Uterus (tissue), 4 donors: ENCODE results near the gene RND2. TPM values are rescaled to one million over a fixed set of nuclear protein-coding genes. Genes with fewer than 3 reads are reported as not detected.

Experiments used
- DNase-seq, 2 donors: peaks; one replicate each; pipeline ENCODE4 v3.0.0-alpha.2; 2019 to 2020
- H3K27ac ChIP-seq, 2 donors: fragments of 200-600 bp; sonication (generic); 1 replicate in 1 of 2; 2 replicates in 1 of 2; pipeline ENCODE4 v1.5.1; 2016 to 2018
- H3K27me3 ChIP-seq, 2 donors: fragments of 200-600 bp; sonication (generic); one replicate each; pipeline ENCODE4 v1.5.1; 2018 to 2019; ENCODE audit warnings: control low read depth in 1 of 2
- H3K36me3 ChIP-seq, 2 donors: fragments of 200-600 bp; sonication (generic); one replicate each; pipeline ENCODE4 v1.5.1; 2019; ENCODE audit warnings: control low read depth in 1 of 2
- H3K4me1 ChIP-seq, 2 donors: fragments of 200-600 bp; sonication (generic); one replicate each; pipeline ENCODE4 v1.5.1; 2018 to 2019; ENCODE audit warnings: control low read depth in 1 of 2
- H3K4me3 ChIP-seq, 2 donors: fragments of 200-600 bp; sonication (generic); 1 replicate in 1 of 2; 2 replicates in 1 of 2; pipeline ENCODE4 v1.5.1; 2018 to 2019; ENCODE audit warnings: mild to moderate bottlenecking in 1 of 2
- H3K9me3 ChIP-seq, 2 donors: fragments of 200-600 bp; sonication (generic); one replicate each; pipeline ENCODE4 v1.5.1; 2019; ENCODE audit warnings: control low read depth in 1 of 2
- CTCF ChIP-seq, 4 experiments: fragments of 200-600 bp in 2 of 4; fragments of 450-650 bp in 2 of 4; sonication (generic) in 2 of 4; IDR thresholded peaks; one replicate each; pipeline ENCODE4 v1.5.1; 2016 to 2019; ENCODE audit warnings: antibody characterized with exemption in 4 of 4, mild to moderate bottlenecking in 2 of 4, moderate library complexity in 1 of 4
- POLR2A ChIP-seq, 2 donors: fragments of 450-650 bp; IDR thresholded peaks; one replicate each; pipeline ENCODE4 v1.6.1; 2016; ENCODE audit warnings: antibody characterized with exemption in 2 of 2, mild to moderate bottlenecking in 1 of 2, moderate library complexity in 1 of 2
- intact Hi-C: fragments of 100-400 bp; cut with DNase I; formaldehyde crosslinking; loops from one replicate; pipeline ENCODE4 v1.15.1; 2023; ENCODE audit warnings: low total_unique reads
- total RNA-seq, 4 donors: library from RNA; depleted of rRNA in 3 of 4; stranded (reverse); fragments of >200 nt in 3 of 4; gene quantifications; one replicate each; pipeline versions ENCODE4 v1.1.0 to v1.2.4, GENCODE V29; 2014 to 2023
- donor health status: DM: yes; HTN: yes; CAD: no.

Gene RND2
- total RNA-seq, 4 donors from 2014 or later = 0.88 to 14.0 (median 3.5) TPM

- H3K4me3 ChIP-seq = no peak overlapping the region
- DNase-seq = no peak
- H3K9me3 ChIP-seq = no peaks in the 10 kb centered on the region
- no peaks in the 10 kb centered on the region for H3K4me1 ChIP-seq
- TF ChIP-seq POLR2A (IDR thresholded peaks at IDR 0.05) = no peak
- no peak for TF ChIP-seq CTCF (IDR thresholded peaks at IDR 0.05)
- no peaks in the 10 kb centered on the region for H3K27me3 ChIP-seq
- no peaks in the 10 kb centered on the region for H3K36me3 ChIP-seq
- H3K27ac ChIP-seq = peak overlapping the region in 1 of 2 donors; percentile 13
- intact Hi-C loops = no loop called here
Observed at GRCh38 chr17:43011728-43012472, 13.1 kb upstream of the RND2 start.

- intact Hi-C loops = no loop called here
- no peaks in the 10 kb centered on the region for H3K4me1 ChIP-seq
Observed at GRCh38 chr17:43013296-43013695, 11.7 kb upstream of the RND2 start.

GRCh38 chr17:43014020-43014648 is 10.9 kb upstream of the RND2 start:
- H3K27ac ChIP-seq = peak overlapping the region; percentile 54 to 62
- H3K4me3 ChIP-seq = no peak overlapping the region
- H3K9me3 ChIP-seq = no peaks in the 10 kb centered on the region
- no peak for DNase-seq
- intact Hi-C loops = no loop called here
- H3K27me3 ChIP-seq = no peaks in the 10 kb centered on the region
- TF ChIP-seq CTCF (IDR thresholded peaks at IDR 0.05) (no peak), POLR2A (IDR thresholded peaks at IDR 0.05) (no peak)
- H3K36me3 ChIP-seq = no peaks in the 10 kb centered on the region
- no peaks in the 10 kb centered on the region for H3K4me1 ChIP-seq

More at GRCh38 chr17:43013296-43013695, 11.7 kb upstream of the RND2 start:
- H3K36me3 ChIP-seq = no peaks in the 10 kb centered on the region
- H3K9me3 ChIP-seq = no peaks in the 10 kb centered on the region
- no peaks in the 10 kb centered on the region for H3K27me3 ChIP-seq
- TF ChIP-seq POLR2A (IDR thresholded peaks at IDR 0.05) (no peak), CTCF (IDR thresholded peaks at IDR 0.05) (no peak)
- no peak overlapping the region for H3K27ac ChIP-seq
- no peak for DNase-seq
- H3K4me3 ChIP-seq = no peak overlapping the region

- intact Hi-C loops = no loop called here
- DNase-seq = no peak
- Histone ChIP-seq H3K9me3 (no peaks in the 10 kb centered on the region), H3K27ac (peak overlapping the region; percentile 54 to 62), H3K4me1 (peaks cover 0 to 6% of the 10 kb centered on the region in 2 donors), H3K36me3 (no peaks in the 10 kb centered on the region), H3K27me3 (no peaks in the 10 kb centered on the region), H3K4me3 (no peak overlapping the region)
- TF ChIP-seq CTCF (IDR thresholded peaks at IDR 0.05) (no peak), POLR2A (IDR thresholded peaks at IDR 0.05) (no peak)
Observed at GRCh38 chr17:43014649-43015542, 10.1 kb upstream of the RND2 start.
